Right atrium auricular region (tissue), 2 donors: Measurements from ENCODE around the gene ZNF764. TPM values are rescaled to one million over a fixed set of nuclear protein-coding genes. Genes with fewer than 3 reads are reported as not detected.
"Not testable (repeated sequence)": the region's sequence is repeated elsewhere in the genome, so short reads cannot be mapped to it uniquely, and the experiment has no call there.

Source experiments
- DNase-seq: peaks from one replicate; pipeline ENCODE4 v3.0.0-alpha.2; 2019; ENCODE audit warnings: low spot score
- H3K27ac ChIP-seq, 2 donors: fragments of 200-600 bp; sonication (generic); 1 replicate in 1 of 2; 2 replicates in 1 of 2; pipeline ENCODE4 v1.5.1; 2016 to 2019
- H3K27me3 ChIP-seq, 2 donors: fragments of 200-600 bp; sonication (generic); one replicate each; pipeline versions ENCODE4 v1.5.1 to v1.6.0; 2017 to 2019
- H3K36me3 ChIP-seq: fragments of 200-600 bp; sonication (generic); one replicate; pipeline ENCODE4 v1.5.1; 2016
- H3K4me1 ChIP-seq, 2 donors: fragments of 200-600 bp; sonication (generic); one replicate each; pipeline versions ENCODE4 v1.5.1 to v1.6.0; 2017 to 2019
- H3K4me3 ChIP-seq, 2 donors: fragments of 200-600 bp; sonication (generic); 1 replicate in 1 of 2; 2 replicates in 1 of 2; pipeline ENCODE4 v1.5.1; 2017 to 2019; ENCODE audit warnings: mild to moderate bottlenecking in 1 of 2, moderate library complexity in 1 of 2
- H3K9me3 ChIP-seq, 2 donors: fragments of 200-600 bp; sonication (generic); one replicate each; pipeline ENCODE4 v1.5.1; 2019
- CTCF ChIP-seq, 2 donors: fragments of 200-600 bp; sonication (generic); IDR thresholded peaks; one replicate each; pipeline ENCODE4 v1.5.1; 2019; ENCODE audit warnings: antibody characterized with exemption in 2 of 2
- total RNA-seq, 2 donors: library from RNA; depleted of rRNA; stranded (reverse); fragments of >200 nt; gene quantifications; one replicate each; pipeline ENCODE4 v1.1.0, GENCODE V29; 2016

ZNF764 gene
- total RNA-seq, 2 donors from 2014 or later, result 12.0 to 16.9 TPM

GRCh38 chr16:30523768-30524574 is 34.2 kb downstream of the ZNF764 start:
- H3K4me3 ChIP-seq, result no peak overlapping the region

GRCh38 chr16:30522702-30523463 is 35.3 kb downstream of the ZNF764 start:
- not testable (repeated sequence) for H3K27me3 ChIP-seq, H3K4me3 ChIP-seq, H3K36me3 ChIP-seq, H3K27ac ChIP-seq, H3K9me3 ChIP-seq, DNase-seq
- H3K4me1 ChIP-seq, result peaks cover 0 to 34% of the 10 kb centered on the region in 2 donors

More at GRCh38 chr16:30523768-30524574, 34.2 kb downstream of the ZNF764 start:
- Histone ChIP-seq H3K27ac (no peak overlapping the region), H3K4me1 (peaks cover 0 to 37% of the 10 kb centered on the region in 2 donors), H3K9me3 (no peaks in the 10 kb centered on the region), H3K27me3 (no peaks in the 10 kb centered on the region), H3K36me3 (no peaks in the 10 kb centered on the region)
- TF ChIP-seq CTCF (IDR thresholded peaks at IDR 0.05), result no peak
- DNase-seq, result no peak

GRCh38 chr16:30521873-30522641 is 36.1 kb downstream of the ZNF764 start:
- no peak overlapping the region for H3K4me3 ChIP-seq
- H3K4me1 ChIP-seq, result peaks cover 0 to 28% of the 10 kb centered on the region in 2 donors
- no peak for DNase-seq
- no peaks in the 10 kb centered on the region for H3K27me3 ChIP-seq
- TF ChIP-seq CTCF (IDR thresholded peaks at IDR 0.05), result no peak
- H3K9me3 ChIP-seq, result no peaks in the 10 kb centered on the region
- no peak overlapping the region for H3K27ac ChIP-seq
- H3K36me3 ChIP-seq, result no peaks in the 10 kb centered on the region

- H3K4me1 ChIP-seq, result peaks cover 0 to 28% of the 10 kb centered on the region in 2 donors
- TF ChIP-seq CTCF (IDR thresholded peaks at IDR 0.05), result no peak
- no peak for DNase-seq
- H3K27me3 ChIP-seq, result no peaks in the 10 kb centered on the region
- H3K9me3 ChIP-seq, result no peaks in the 10 kb centered on the region
- H3K36me3 ChIP-seq, result no peaks in the 10 kb centered on the region
- H3K27ac ChIP-seq, result no peak overlapping the region
- no peak overlapping the region for H3K4me3 ChIP-seq
Measured at GRCh38 chr16:30521476-30521872, 36.7 kb downstream of the ZNF764 start.

GRCh38 chr16:30519120-30520049 is 38.8 kb downstream of the ZNF764 start:
- DNase-seq, result no peak
- no peaks in the 10 kb centered on the region for H3K27me3 ChIP-seq
- H3K27ac ChIP-seq, result no peak overlapping the region
- no peak overlapping the region for H3K4me3 ChIP-seq
- H3K9me3 ChIP-seq, result no peaks in the 10 kb centered on the region
- H3K36me3 ChIP-seq, result no peaks in the 10 kb centered on the region
- peaks cover 0 to 16% of the 10 kb centered on the region in 2 donors for H3K4me1 ChIP-seq
- TF ChIP-seq CTCF (IDR thresholded peaks at IDR 0.05), result no peak
